CD4-positive, alpha-beta T cell (primary cell): ENCODE results near the gene DCAF8L2. TPM values are rescaled to one million over a fixed set of nuclear protein-coding genes. Genes with fewer than 3 reads are reported as not detected.

Experiments
- ATAC-seq: fragments of 200-7000 bp; cut with Tn5 transposase; one replicate; pipeline ENCODE4 v1.10.0; 2022; ENCODE audit warnings: mild to moderate bottlenecking; ENCODE audit not compliant: poor library complexity
- CTCF ChIA-PET: fragments of 350-600 bp; sonication (Branson Sonifier 250); formaldehyde crosslinking; loops from one replicate; lab custom pipeline; 2021; ENCODE audit warnings: antibody characterized with exemption, inconsistent platforms; lab: Charles Lee
- POLR2A ChIA-PET: fragments of 350-600 bp; sonication (Branson Sonifier 250); formaldehyde crosslinking; loops from one replicate; lab custom pipeline; 2021; ENCODE audit warnings: antibody characterized with exemption, inconsistent platforms; lab: Charles Lee
- DNase-seq, 14 experiments: peaks; one replicate each; pipeline ENCODE4 v3.0.0-alpha.2; 2013 to 2020; ENCODE audit warnings: mixed read lengths in 2 of 14
- H3K27ac ChIP-seq, 2 donors: one replicate each; pipeline versions ENCODE4 v1.5.1 to v1.7.0; 2013; ENCODE audit warnings: low read length in 2 of 2, low read depth in 1 of 2, mild to moderate bottlenecking in 1 of 2
- H3K27me3 ChIP-seq, 2 experiments: 1 replicate in 1 of 2; 2 replicates in 1 of 2; pipeline versions ENCODE4 v1.6.1 to v1.7.0; 2013; ENCODE audit warnings: low read length in 2 of 2, control low read depth in 1 of 2, mild to moderate bottlenecking in 1 of 2, moderate library complexity in 1 of 2; ENCODE audit not compliant: insufficient read depth in 2 of 2, control insufficient read depth in 1 of 2
- H3K36me3 ChIP-seq: one replicate; pipeline ENCODE4 v1.6.1; 2013; ENCODE audit warnings: low read length, control low read depth; ENCODE audit not compliant: insufficient read depth
- H3K4me1 ChIP-seq: one replicate; pipeline ENCODE4 v1.6.1; 2013; ENCODE audit warnings: low read length, control low read depth; ENCODE audit not compliant: insufficient read depth
- H3K4me3 ChIP-seq: one replicate; pipeline ENCODE4 v1.5.1; 2013; ENCODE audit warnings: mild to moderate bottlenecking, low read length, moderate library complexity
- H3K9me3 ChIP-seq, 2 experiments: 1 replicate in 1 of 2; 2 replicates in 1 of 2; pipeline versions ENCODE4 v1.6.1 to v1.7.0; 2013; ENCODE audit warnings: low read length in 2 of 2, mild to moderate bottlenecking in 2 of 2, control low read depth in 1 of 2, moderate library complexity in 1 of 2; ENCODE audit not compliant: control insufficient read depth in 1 of 2, insufficient read depth in 1 of 2
- H3K27ac Mint-ChIP-seq: one replicate; pipeline ENCODE4 v1.8.0; 2020; ENCODE audit warnings: mixed read lengths
- H3K27me3 Mint-ChIP-seq: one replicate; pipeline ENCODE4 v1.8.0; 2021; ENCODE audit warnings: mixed read lengths
- H3K36me3 Mint-ChIP-seq: one replicate; pipeline ENCODE4 v1.8.0; 2021; ENCODE audit warnings: low read depth, mixed read lengths
- H3K4me1 Mint-ChIP-seq: one replicate; pipeline ENCODE4 v1.8.0; 2021; ENCODE audit warnings: low read depth, mixed read lengths
- H3K4me3 Mint-ChIP-seq: one replicate; pipeline ENCODE4 v1.8.0; 2020; ENCODE audit warnings: mild to moderate bottlenecking, mixed read lengths
- H3K9me3 Mint-ChIP-seq: one replicate; pipeline ENCODE4 v1.8.0; 2020; ENCODE audit warnings: mixed read lengths
- intact Hi-C, 2 experiments: fragments of 100-400 bp; cut with DNase I in 1 of 2; cut with micrococcal nuclease in 1 of 2; formaldehyde crosslinking; loops; one replicate each; pipeline versions ENCODE4 v1.15.1 to v1.9.0; 2023 to 2025; cut with DNase I, micrococcal nuclease
- total RNA-seq, 174 experiments: library from RNA in 2 of 174; stranded (reverse) in 2 of 174; gene quantifications; one replicate each; pipeline ENCODE4 v1.2.3 and lab custom pipeline; 2021 to 2026
- TF ChIP-seq, protein P1 (sequence below): fragments of 200-600 bp; IDR thresholded peaks from one replicate; pipeline ENCODE4 v1.8.0; 2022; ENCODE audit warnings: antibody characterized with exemption, mild to moderate bottlenecking

The DCAF8L2 gene
- total RNA-seq, 2 experiments from 2014 or later, result not detected

DNA sequence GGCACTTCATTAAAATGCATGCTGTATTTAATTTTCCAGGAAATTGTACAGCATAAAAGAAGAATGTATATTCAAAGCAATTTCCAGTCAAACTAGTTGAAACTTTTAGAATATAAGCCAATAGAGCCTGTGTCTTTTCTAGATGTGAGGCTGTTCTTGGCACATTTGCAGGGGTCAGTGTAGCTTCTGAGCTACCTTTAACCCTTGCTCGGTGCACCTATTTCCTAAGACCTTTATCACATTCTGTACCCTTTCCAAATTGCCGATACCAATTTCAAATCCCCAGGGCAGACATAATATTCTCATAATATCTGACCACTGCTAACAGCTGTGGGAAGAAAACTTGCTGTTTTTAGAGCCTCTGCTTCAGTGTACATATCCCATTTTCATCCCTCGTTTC is 43.2 kb downstream of the DCAF8L2 start:
- no peak overlapping the region for H3K27ac ChIP-seq
- H3K27me3 ChIP-seq, result no peaks in the 10 kb centered on the region
- H3K9me3 ChIP-seq, result peaks cover 0 to 4% of the 10 kb centered on the region in 2 experiments
- H3K36me3 ChIP-seq, result no peaks in the 10 kb centered on the region
- Mint-ChIP-seq H3K27ac (no peak overlapping the region), H3K27me3 (no peaks in the 10 kb centered on the region), H3K36me3 (no peaks in the 10 kb centered on the region), H3K9me3 (peaks cover 3% of the 10 kb centered on the region), H3K4me1 (no peaks in the 10 kb centered on the region), H3K4me3 (no peak overlapping the region)
- intact Hi-C loops, result no loop called here
- CTCF ChIA-PET, result no interaction called here
- H3K4me1 ChIP-seq, result no peaks in the 10 kb centered on the region
- POLR2A ChIA-PET, result no interaction called here
- DNase-seq, result no peak
- no peak for ATAC-seq
- TF ChIP-seq, protein P1, sequence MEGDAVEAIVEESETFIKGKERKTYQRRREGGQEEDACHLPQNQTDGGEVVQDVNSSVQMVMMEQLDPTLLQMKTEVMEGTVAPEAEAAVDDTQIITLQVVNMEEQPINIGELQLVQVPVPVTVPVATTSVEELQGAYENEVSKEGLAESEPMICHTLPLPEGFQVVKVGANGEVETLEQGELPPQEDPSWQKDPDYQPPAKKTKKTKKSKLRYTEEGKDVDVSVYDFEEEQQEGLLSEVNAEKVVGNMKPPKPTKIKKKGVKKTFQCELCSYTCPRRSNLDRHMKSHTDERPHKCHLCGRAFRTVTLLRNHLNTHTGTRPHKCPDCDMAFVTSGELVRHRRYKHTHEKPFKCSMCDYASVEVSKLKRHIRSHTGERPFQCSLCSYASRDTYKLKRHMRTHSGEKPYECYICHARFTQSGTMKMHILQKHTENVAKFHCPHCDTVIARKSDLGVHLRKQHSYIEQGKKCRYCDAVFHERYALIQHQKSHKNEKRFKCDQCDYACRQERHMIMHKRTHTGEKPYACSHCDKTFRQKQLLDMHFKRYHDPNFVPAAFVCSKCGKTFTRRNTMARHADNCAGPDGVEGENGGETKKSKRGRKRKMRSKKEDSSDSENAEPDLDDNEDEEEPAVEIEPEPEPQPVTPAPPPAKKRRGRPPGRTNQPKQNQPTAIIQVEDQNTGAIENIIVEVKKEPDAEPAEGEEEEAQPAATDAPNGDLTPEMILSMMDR, result no peak
- no peak overlapping the region for H3K4me3 ChIP-seq

DNA sequence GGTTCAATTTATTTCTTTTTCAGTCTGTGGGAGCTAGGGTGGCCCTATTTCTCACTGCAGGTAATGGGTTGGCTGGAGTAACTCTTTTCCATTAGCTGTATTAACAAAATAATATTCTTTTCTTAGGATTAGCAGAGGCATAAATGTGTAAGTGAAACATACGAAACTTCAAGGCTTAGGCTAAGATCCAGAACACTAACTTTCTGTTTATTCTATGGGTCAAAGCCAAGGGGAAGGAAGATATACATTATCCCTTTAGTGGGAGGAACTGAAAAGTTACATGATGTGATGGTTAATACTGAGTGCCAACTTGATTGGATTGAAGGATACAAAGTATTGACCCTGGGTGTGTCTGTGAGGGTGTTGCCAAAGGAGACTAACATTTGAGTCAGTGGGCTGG is 66.4 kb downstream of the DCAF8L2 start:
- Histone ChIP-seq H3K4me1 (no peaks in the 10 kb centered on the region), H3K36me3 (no peaks in the 10 kb centered on the region), H3K4me3 (no peak overlapping the region), H3K27ac (no peak overlapping the region), H3K9me3 (peaks cover 0 to 6% of the 10 kb centered on the region in 2 experiments), H3K27me3 (no peaks in the 10 kb centered on the region)
- intact Hi-C loops, result no loop called here
- Mint-ChIP-seq H3K4me1 (no peaks in the 10 kb centered on the region), H3K36me3 (no peaks in the 10 kb centered on the region), H3K9me3 (no peaks in the 10 kb centered on the region), H3K27me3 (no peaks in the 10 kb centered on the region), H3K27ac (no peak overlapping the region), H3K4me3 (no peak overlapping the region)
- ATAC-seq, result no peak
- DNase-seq, result no peak
- TF ChIP-seq, protein P1, result no peak
- ChIA-PET POLR2A (no interaction called here), CTCF (no interaction called here)

DNA sequence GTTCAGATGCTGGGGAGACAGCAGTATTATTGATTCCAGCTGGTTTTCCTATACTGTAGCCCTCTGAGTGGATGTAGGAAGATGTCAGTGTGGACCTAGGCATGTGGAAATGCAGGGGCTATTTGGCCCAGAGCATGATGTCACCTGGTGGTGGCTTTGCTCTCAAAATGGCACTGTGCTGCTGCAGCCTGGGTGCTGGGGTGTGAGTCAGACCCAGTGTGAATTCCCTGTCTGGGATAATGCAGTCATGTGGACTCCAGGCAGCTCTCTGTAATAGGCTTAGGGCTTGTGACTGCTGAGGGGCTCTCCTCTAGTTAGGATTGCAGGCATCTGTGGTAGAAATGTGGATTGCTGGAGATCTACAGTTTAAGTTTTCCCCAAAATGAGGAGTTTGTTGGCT is 70.7 kb downstream of the DCAF8L2 start:
- Mint-ChIP-seq H3K36me3 (no peaks in the 10 kb centered on the region), H3K4me3 (no peak overlapping the region), H3K9me3 (no peaks in the 10 kb centered on the region), H3K27ac (no peak overlapping the region), H3K4me1 (no peaks in the 10 kb centered on the region), H3K27me3 (no peaks in the 10 kb centered on the region)
- DNase-seq (no peak), ATAC-seq (no peak)
- no peak overlapping the region for H3K27ac ChIP-seq
- H3K27me3 ChIP-seq, result no peaks in the 10 kb centered on the region
- intact Hi-C loops, result no loop called here
- no peak overlapping the region for H3K4me3 ChIP-seq
- no peaks in the 10 kb centered on the region for H3K36me3 ChIP-seq
- H3K4me1 ChIP-seq, result no peaks in the 10 kb centered on the region
- H3K9me3 ChIP-seq, result peaks cover 0 to 6% of the 10 kb centered on the region in 2 experiments
- POLR2A ChIA-PET, result no interaction called here
- CTCF ChIA-PET, result no interaction called here
- TF ChIP-seq, protein P1, result no peak
